Sigmoid colon (tissue), 7 donors: ENCODE data around the gene HPS5. TPM values are rescaled to one million over a fixed set of nuclear protein-coding genes. Genes with fewer than 3 reads are reported as not detected.

Experiments used
- DNase-seq: peaks from one replicate; pipeline ENCODE4 v3.0.0-alpha.2; 2019
- H3K27ac ChIP-seq, 4 donors: fragments of 200-600 bp; sonication (generic); one replicate each; pipeline ENCODE4 v1.5.1; 2016 to 2019; ENCODE audit warnings: mild to moderate bottlenecking in 1 of 4
- H3K27me3 ChIP-seq, 3 donors: fragments of 200-600 bp; sonication (generic); one replicate each; pipeline ENCODE4 v1.5.1; 2019; ENCODE audit warnings: mild to moderate bottlenecking in 1 of 3
- H3K36me3 ChIP-seq, 4 donors: fragments of 200-600 bp; sonication (generic); one replicate each; pipeline ENCODE4 v1.5.1; 2016 to 2019
- H3K4me1 ChIP-seq, 4 donors: fragments of 200-600 bp; sonication (generic); one replicate each; pipeline ENCODE4 v1.5.1; 2017 to 2019
- H3K4me3 ChIP-seq, 4 donors: fragments of 200-600 bp; sonication (generic); one replicate each; pipeline ENCODE4 v1.5.1; 2017 to 2019; ENCODE audit warnings: mild to moderate bottlenecking in 2 of 4, moderate library complexity in 1 of 4
- H3K9me3 ChIP-seq, 4 donors: fragments of 200-600 bp in 3 of 4; sonication (generic) in 3 of 4; one replicate each; pipeline versions ENCODE4 v1.5.1 to v1.6.1; 2013 to 2019
- EP300 ChIP-seq, 4 donors: sonication (generic); formaldehyde crosslinking; IDR thresholded peaks; one replicate each; pipeline ENCODE4 v1.6.1; 2017; ENCODE audit warnings: antibody characterized with exemption in 4 of 4
- POLR2A ChIP-seq, 2 donors: fragments of 450-650 bp; IDR thresholded peaks; one replicate each; pipeline ENCODE4 v1.6.1; 2016; ENCODE audit warnings: antibody characterized with exemption in 2 of 2, mild to moderate bottlenecking in 2 of 2, moderate library complexity in 2 of 2
- POLR2AphosphoS5 ChIP-seq, 4 donors: sonication (generic); formaldehyde crosslinking; IDR thresholded peaks; one replicate each; pipeline ENCODE4 v1.6.1; 2017; ENCODE audit warnings: antibody characterized with exemption in 4 of 4
- WGBS, 2 donors: extraction: QIAGEN DNeasy Blood & Tissue Kit; methylation state at CpG; one replicate each; pipeline ENCODE4 v1.1.7; 2013; 5-methylcytosine and 5-hydroxymethylcytosine counted together
- intact Hi-C: fragments of 100-400 bp; cut with DNase I; formaldehyde crosslinking; loops from one replicate; pipeline ENCODE4 v1.15.1; 2023
- polyA plus RNA-seq, 3 donors: library from polyadenylated mRNA; stranded (reverse); fragments of 200-250 nt; gene quantifications; one replicate each; pipeline ENCODE4 v1.2.3, GENCODE V29; 2013
- total RNA-seq, 4 donors: library from RNA; depleted of rRNA; stranded (reverse); fragments of >200 nt; gene quantifications; one replicate each; pipeline ENCODE4 v1.1.0, GENCODE V29; 2016
- TF ChIP-seq, protein P1 (sequence below), 4 experiments: fragments of 450-650 bp in 3 of 4; fragments of 200-600 bp in 1 of 4; IDR thresholded peaks; one replicate each; pipeline ENCODE4 v1.5.1; 2016 to 2019; ENCODE audit warnings: antibody characterized with exemption in 4 of 4, mild to moderate bottlenecking in 3 of 4, moderate library complexity in 2 of 4
- donor health status: healthy with polysubstance abuse.
- donor health status: Bipolar disorder and iron deficiency.
- donor health status: healthy.

Gene HPS5
- 10 to 100 TPM; 17.7 to 28.5 (median 23.0) TPM for total RNA-seq
- 1 to 10 TPM; 4.2 to 9.7 (median 4.2) TPM for polyA plus RNA-seq

GRCh38 chr11:18321969-18322711 lies at the start of gene HPS5, which contains the start of gene GTF2H1:
Gene HPS5 (minus strand): TSS chr11:18322140. CDS start chr11:18317858, 4,282 bp downstream.
Gene GTF2H1 (plus strand): TSS chr11:18322567. CDS start chr11:18333075, 10,508 bp downstream.
- Histone ChIP-seq H3K4me3 (peak within 1 kb of the TSS; percentile 78 to 91 (median 80)), H3K4me1 (peaks cover 0 to 44% (median 37%) of the 10 kb centered on the region in 4 donors)
- DNase-seq = peak; percentile 99

GRCh38 chr11:18371279-18371678 lies 49.3 kb upstream of the HPS5 start:
- TF ChIP-seq, protein P1, sequence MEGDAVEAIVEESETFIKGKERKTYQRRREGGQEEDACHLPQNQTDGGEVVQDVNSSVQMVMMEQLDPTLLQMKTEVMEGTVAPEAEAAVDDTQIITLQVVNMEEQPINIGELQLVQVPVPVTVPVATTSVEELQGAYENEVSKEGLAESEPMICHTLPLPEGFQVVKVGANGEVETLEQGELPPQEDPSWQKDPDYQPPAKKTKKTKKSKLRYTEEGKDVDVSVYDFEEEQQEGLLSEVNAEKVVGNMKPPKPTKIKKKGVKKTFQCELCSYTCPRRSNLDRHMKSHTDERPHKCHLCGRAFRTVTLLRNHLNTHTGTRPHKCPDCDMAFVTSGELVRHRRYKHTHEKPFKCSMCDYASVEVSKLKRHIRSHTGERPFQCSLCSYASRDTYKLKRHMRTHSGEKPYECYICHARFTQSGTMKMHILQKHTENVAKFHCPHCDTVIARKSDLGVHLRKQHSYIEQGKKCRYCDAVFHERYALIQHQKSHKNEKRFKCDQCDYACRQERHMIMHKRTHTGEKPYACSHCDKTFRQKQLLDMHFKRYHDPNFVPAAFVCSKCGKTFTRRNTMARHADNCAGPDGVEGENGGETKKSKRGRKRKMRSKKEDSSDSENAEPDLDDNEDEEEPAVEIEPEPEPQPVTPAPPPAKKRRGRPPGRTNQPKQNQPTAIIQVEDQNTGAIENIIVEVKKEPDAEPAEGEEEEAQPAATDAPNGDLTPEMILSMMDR (IDR thresholded peaks at IDR 0.05) = no peak
- TF ChIP-seq POLR2A (IDR thresholded peaks at IDR 0.05) (no peak), POLR2AphosphoS5 (IDR thresholded peaks at IDR 0.05) (no peak), EP300 (IDR thresholded peaks at IDR 0.05) (no peak)
- Histone ChIP-seq H3K36me3 (peaks cover 0 to 12% (median 4%) of the 10 kb centered on the region in 4 donors), H3K27ac (no peak overlapping the region), H3K9me3 (no peaks in the 10 kb centered on the region), H3K4me1 (no peaks in the 10 kb centered on the region), H3K4me3 (no peak overlapping the region), H3K27me3 (no peaks in the 10 kb centered on the region)
- 81 to 91% methylated on average over 2 of the region's 2 CpGs for WGBS, 2 donors
- DNase-seq = no peak
- intact Hi-C loops = no loop called here

More at GRCh38 chr11:18321969-18322711, at the start of gene HPS5, which contains the start of gene GTF2H1:
- no peaks in the 10 kb centered on the region for H3K9me3 ChIP-seq
- WGBS, 2 donors = 0% methylated on average over 61 of the region's 61 CpGs
- intact Hi-C loops = loop anchor here (1.0 to 10.0 kb wide), 5 partner anchors 74 to 970 kb away; partner anchors contain the start of genes NCR3LG1, SAAL1, SPTY2D1 and TMEM86A
- H3K27me3 ChIP-seq = no peaks in the 10 kb centered on the region
- TF ChIP-seq, protein P1 (IDR thresholded peaks at IDR 0.05) = no peak
- TF ChIP-seq EP300 (IDR thresholded peaks at IDR 0.05) (peak in 3 of 4 donors; percentile 47 to 96 (median 61)), POLR2AphosphoS5 (IDR thresholded peaks at IDR 0.05) (peak; percentile 79 to 96 (median 86)), POLR2A (IDR thresholded peaks at IDR 0.05) (peak; percentile 77 to 90)
- peaks cover 0 to 20% (median 4%) of the 10 kb centered on the region in 4 donors for H3K36me3 ChIP-seq
- H3K27ac ChIP-seq = peak within 1 kb of the TSS; percentile 91 to 96 (median 94)

DNA sequence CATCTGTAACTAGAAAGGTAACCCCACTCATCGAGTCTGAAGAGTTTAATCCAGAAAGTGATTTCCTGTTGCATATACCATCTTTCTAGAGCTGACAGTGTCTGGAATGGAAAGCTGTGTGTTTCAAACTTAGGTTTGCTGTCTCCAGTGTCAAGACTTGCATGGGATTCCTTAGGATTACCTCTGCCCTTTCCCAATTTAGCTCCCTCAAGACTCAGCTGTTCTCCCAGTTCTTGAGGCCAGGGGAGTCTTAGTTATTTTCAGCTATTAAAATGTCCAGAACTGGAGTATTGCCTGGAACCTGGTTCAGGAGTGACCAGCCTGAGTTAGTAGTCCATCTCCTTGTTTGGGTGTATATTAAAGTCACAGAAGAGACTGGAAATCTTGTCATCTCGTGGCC lies 47.5 kb upstream of the HPS5 start:
- no peak for TF ChIP-seq POLR2AphosphoS5 (IDR thresholded peaks at IDR 0.05)
- 75 to 81% methylated on average over 2 of the region's 2 CpGs for WGBS, 2 donors

DNA sequence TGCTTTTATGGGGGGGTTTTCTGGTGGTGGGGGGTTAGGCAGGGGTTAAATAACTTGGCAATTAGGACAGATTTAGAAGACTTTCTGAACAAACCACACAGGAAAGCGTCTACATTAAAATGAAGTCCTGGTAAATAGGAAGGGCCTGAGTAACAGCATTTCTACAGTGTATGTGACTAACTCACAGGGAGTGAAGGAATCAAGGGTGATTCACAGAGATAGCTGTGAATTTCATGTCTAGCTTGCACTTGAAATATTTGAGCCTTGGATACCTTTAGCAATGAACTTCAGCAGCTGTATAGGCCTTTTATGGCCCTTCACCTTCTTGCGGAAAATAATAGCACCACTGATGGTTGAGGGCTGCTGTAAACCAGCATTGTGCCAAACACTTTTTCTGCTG lies 46.3 kb upstream of the HPS5 start:
- no peaks in the 10 kb centered on the region for H3K4me1 ChIP-seq
- WGBS, 2 donors = 62 to 67% methylated on average over 2 of the region's 2 CpGs
- intact Hi-C loops = no loop called here
- TF ChIP-seq POLR2A (IDR thresholded peaks at IDR 0.05) = no peak
- TF ChIP-seq POLR2AphosphoS5 (IDR thresholded peaks at IDR 0.05) = no peak
- TF ChIP-seq, protein P1 (IDR thresholded peaks at IDR 0.05) = no peak
- no peak for TF ChIP-seq EP300 (IDR thresholded peaks at IDR 0.05)
- H3K4me3 ChIP-seq = no peak overlapping the region
- DNase-seq = no peak
- H3K27me3 ChIP-seq = no peaks in the 10 kb centered on the region
- H3K9me3 ChIP-seq = no peaks in the 10 kb centered on the region
- no peak overlapping the region for H3K27ac ChIP-seq
- peaks cover 0 to 40% (median 20%) of the 10 kb centered on the region in 4 donors for H3K36me3 ChIP-seq

More for the DNA sequence above, 47.5 kb upstream of the HPS5 start:
- no peak overlapping the region for H3K4me3 ChIP-seq
- H3K27me3 ChIP-seq = no peaks in the 10 kb centered on the region
- intact Hi-C loops = no loop called here
- peaks cover 0 to 28% (median 16%) of the 10 kb centered on the region in 4 donors for H3K36me3 ChIP-seq
- no peaks in the 10 kb centered on the region for H3K4me1 ChIP-seq
- no peak overlapping the region for H3K27ac ChIP-seq
- DNase-seq = no peak
- H3K9me3 ChIP-seq = no peaks in the 10 kb centered on the region

DNA sequence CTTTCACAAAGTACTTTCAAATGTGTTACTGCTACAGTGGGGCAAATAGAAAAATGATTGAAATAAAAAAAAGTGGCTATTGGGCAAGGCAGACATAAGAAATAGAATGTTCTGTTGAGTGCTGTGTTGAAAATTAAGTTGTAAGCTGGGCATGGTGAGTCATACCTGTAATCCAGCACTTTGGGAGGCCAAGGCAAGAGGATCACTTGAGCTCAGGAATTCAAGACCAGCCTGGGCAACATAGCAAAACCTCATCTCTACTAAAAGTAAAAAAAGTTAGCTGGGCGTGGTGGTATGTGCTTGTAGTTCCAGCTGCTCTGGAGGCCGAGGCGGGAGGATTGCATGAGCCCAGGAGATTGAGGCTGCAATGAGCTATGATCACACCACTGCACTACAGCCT lies 45.5 kb upstream of the HPS5 start:
- no peaks in the 10 kb centered on the region for H3K9me3 ChIP-seq
- no peak for DNase-seq
- 97% methylated on average over 3 of the region's 3 CpGs for WGBS, 2 donors
- TF ChIP-seq POLR2A (IDR thresholded peaks at IDR 0.05) = no peak
- TF ChIP-seq EP300 (IDR thresholded peaks at IDR 0.05) = no peak
- TF ChIP-seq POLR2AphosphoS5 (IDR thresholded peaks at IDR 0.05) = no peak
- TF ChIP-seq, protein P1 (IDR thresholded peaks at IDR 0.05) = no peak
- H3K27ac ChIP-seq = no peak overlapping the region
- H3K36me3 ChIP-seq = peaks cover 0 to 48% (median 22%) of the 10 kb centered on the region in 4 donors
- intact Hi-C loops = no loop called here
- H3K4me3 ChIP-seq = no peak overlapping the region
- H3K27me3 ChIP-seq = no peaks in the 10 kb centered on the region
- H3K4me1 ChIP-seq = no peaks in the 10 kb centered on the region
